AG20443 (cell line): Measurements from ENCODE around the gene PSMA6.
A peak's percentile ranks its signal among the peaks of the same experiment; 100 is the strongest.
"Not testable (repeated sequence)": the region's sequence is repeated elsewhere in the genome, so short reads cannot be mapped to it uniquely, and the experiment has no call there.

Source experiments
- DNase-seq: peaks from one replicate; pipeline ENCODE4 v3.0.0; 2012; ENCODE audit warnings: low spot score, mixed read lengths

PSMA6 gene

GRCh38 chr14:35344107-35344807 is 52.1 kb downstream of the PSMA6 start:
- DNase-seq = no peak

DNA sequence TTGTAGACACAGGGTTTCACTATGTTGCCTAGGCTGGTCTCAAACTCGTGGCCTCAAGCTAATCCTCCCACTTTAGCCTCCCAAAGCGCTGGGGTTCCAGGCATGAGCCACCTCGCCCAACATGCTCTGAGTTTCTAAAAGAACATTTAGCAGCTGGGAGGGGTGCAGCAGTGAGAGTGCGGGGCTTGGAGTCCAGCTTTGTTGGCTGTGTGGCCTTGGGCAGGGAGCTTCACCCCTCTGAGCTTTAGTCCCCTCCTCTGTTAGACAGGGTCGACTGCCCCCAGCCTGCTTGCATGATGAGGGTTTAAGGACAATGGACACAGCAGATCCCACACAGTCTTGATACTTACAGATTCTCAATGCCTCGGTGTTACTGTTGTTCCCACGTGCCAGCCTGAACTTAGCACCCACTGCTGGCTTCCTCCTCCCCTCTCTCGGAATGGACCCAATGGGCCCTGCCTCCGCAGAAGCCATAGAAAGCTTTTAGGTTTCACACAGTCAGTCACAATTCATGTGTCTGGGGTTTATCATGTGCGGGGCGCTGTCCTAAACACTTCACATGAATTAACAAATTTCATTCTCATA is 54.6 kb downstream of the PSMA6 start:
- DNase-seq = no peak

GRCh38 chr14:35347323-35348043 is 55.3 kb downstream of the PSMA6 start:
- DNase-seq = no peak

DNA sequence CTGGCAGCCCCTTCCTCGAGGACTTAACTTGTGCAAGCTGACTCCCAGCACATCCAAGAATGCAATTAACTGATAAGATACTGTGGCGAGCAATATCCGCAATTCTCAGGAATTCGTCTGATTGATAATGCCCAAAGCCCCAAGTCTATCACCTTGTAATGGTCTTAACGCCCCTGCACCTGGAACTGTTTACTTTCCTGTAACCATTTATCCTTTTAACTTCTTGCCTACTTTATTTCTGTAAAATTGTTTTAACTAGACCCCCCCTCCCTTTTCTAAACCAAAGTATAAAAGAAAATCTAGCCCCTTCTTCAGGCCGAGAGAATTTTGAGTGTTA is 55.8 kb downstream of the PSMA6 start:
- DNase-seq = not testable (repeated sequence)

- DNase-seq = no peak
Observed at GRCh38 chr14:35349496-35350365, 57.5 kb downstream of the PSMA6 start.

DNA sequence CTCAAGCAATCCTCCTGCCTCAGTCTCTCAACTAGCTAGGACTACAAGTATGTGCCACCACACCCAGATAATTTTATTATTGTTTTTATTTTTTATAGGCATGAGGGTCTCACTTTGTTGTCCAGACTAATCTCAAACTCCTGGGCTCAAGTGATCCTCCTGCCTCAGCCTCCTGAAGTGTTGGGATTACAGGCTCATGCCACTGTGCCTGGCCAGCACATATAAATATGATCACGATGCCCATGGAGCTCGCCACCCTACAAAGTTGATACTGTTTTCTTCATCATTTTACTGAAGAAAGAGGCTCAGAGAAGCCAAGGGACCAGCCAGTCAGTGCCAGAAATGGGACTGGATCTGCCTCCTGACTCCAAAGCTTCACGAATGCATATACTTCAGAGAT is 59.3 kb downstream of the PSMA6 start:
- no peak for DNase-seq

GRCh38 chr14:35351897-35352273 is 59.7 kb downstream of the PSMA6 start:
- DNase-seq = no peak

DNA sequence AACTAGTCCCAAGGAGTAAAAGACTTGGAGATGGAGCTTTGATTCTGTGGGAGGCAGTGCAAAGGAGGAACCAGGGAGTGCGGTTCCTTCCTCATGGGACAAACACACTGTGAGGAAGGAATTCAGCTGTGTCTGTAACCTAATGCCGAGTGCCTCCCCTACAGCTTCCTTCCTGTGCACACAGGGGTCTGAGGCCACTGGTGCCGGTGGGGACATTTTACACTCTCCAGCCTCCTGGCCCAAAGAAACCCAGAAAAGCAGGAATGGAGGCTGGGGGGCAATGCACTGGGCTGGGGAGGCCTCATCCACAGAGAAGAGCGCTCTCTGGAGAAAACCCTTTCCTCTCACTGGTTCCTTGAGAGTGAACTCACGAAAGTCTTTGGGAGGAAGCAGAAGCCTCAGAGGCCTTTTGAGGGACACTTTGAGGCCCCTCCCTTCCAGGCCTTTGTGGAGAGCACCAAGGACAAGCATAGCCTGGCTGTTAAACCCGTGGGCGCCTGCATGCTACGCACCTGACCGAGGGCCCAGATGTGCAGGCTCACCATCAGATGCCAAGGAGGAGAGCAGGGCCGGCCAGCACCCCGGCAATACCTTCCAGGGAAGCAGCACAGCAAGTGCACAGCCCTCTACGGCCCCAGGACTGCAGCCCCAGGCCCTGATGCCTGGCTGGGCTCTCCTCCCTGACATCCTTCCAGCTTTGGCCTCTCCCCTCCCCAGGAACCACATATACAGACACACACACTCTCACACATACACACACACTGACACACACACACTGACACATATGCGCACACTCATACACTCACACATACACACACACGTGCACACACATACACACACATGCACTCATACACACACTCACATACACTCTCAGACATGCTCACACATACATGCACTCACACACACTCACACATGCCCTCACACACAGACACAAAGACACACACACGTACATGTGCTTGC is 60.4 kb downstream of the PSMA6 start:
- DNase-seq = no peak

DNA sequence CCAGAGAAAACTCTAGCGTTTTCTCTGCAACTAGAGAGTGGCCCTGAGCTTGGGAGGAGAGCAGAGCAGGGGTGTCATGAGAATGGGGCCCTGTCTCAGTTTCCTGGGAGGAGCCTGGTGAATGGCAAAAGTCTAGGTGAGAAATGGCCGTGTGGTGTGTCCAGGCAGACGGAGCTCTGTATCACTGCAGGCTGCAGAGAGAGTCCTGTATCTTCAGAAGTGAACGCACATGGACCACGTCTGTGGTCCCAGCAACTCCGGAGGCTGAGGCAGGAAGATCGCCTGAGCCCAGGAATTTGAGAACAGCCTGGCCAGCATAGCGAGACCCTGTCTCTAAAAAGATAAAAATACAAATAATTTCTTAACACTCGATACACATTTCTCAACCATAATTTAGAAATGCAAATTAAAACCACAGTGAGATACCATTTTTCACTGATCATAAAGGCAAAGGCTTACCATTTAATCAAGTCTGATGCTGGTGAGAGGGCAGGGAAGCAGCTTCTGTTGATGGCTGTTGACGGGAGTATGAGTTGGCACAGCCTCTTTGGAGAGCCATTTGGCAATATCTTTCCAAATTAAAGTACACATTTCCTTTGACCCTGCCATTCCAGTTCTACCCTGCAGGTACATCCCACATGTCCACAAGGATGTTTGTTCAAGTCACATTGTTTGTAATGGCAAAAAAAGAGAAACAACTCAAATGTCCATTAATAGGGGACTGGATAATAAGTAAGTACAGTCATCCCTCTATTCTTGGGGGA is 61.4 kb downstream of the PSMA6 start:
- no peak for DNase-seq

- not testable (repeated sequence) for DNase-seq
Observed at GRCh38 chr14:35355235-35355634, 63.1 kb downstream of the PSMA6 start.

- peak; percentile 70 for DNase-seq
Observed at GRCh38 chr14:35355981-35356841, 64.0 kb downstream of the PSMA6 start.

DNA sequence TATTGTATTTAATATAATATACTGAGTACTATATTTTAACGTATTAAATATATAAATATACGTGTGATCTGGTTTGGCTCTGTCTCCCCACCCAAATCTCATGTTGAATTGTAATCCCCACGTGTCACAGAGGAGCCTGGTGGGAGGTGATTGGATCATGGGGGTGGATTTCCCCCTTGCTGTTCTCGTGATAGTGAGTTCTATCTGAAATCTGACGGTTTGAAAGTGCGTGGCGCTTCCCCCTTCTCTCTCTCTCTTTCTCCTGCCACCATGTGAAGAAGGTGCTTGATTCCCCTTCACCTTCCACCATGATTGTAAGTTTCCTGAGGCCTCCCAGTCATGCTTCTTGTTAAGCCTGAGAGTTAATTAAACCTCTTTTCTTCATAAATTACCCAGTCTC is 67.5 kb downstream of the PSMA6 start:
- not testable (repeated sequence) for DNase-seq

DNA sequence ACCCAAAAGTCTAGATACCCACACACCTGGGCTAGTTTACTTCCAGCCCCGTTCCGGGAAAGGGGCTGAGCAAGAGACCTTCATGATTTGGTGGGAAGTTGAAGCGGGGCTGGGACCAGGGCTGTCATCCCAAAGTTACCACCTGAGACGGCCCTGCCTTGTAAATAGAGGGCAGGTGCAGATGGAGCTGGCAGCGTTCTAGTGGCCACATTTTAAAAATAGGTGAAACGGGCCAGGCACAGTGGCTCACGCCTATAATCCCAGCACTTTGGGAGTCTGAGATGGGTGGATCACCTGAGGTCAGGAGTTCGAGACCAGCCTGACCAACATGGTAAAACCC is 68.9 kb downstream of the PSMA6 start:
- no peak for DNase-seq

GRCh38 chr14:35362450-35362849 is 70.3 kb downstream of the PSMA6 start:
- DNase-seq = no peak

DNA sequence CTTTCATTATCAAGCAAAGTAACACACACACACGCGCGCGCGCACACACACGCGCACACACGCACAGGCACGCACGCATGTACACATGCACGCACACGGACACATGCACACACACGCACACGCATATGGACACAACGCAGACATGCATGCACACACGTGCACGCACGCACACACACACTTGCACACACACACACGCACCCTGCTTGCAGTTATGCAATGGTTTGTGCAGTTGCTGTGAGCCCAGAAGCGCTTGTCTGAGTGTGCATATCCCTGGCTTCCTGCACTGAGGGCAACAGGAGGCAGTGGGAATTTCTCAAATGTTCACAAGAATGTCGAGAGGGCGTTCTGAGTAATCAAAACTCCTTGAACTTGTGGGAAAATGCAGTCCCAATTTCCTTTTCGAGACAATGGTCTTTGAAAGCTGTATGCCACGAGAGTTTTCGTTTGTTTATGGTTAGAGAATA is 70.8 kb downstream of the PSMA6 start:
- no peak for DNase-seq

- DNase-seq = peak; percentile 88
Observed at GRCh38 chr14:35365130-35366055, 73.2 kb downstream of the PSMA6 start.

DNA sequence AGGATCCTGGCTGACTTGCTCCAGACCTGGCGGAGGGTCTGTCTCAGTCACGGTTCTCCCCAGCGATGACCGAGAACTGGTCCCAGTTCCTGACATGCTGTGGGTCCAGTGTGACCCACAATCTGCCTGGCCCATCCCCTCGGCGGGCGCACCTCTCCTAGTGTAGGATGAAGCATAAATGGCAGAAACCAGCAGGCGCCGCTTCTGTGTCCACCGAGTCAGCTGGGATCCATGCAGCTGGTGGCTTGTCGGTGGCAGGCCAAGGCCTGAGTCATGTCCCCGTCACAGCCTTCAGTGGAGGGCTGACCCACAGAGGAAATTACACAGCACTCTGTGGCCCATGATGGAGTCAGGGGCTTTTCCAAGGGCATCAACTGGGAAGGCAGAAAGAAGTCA is 73.9 kb downstream of the PSMA6 start:
- DNase-seq = peak; percentile 77

DNA sequence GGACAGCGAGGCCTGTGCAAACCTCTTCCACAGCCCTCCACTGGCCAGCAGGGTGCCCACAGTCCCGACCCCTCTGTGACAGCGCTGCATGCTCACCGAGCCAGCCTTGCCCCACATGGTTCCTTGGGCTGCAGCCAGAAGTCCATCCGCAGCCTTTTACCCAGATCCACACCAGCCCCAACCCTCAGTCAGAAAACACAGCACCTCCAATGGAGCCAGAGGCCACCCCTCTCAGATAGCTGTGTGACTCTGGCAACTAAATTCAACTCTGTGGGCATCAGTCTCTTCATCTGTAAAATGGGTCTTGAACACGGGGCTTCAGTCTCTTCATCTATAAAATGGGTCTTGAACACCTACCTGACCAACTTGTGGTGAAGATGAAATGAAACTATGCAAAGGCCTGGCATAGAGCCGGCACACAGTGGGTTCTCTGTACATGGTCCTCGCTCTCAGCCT is 74.4 kb downstream of the PSMA6 start:
- DNase-seq = no peak

DNA sequence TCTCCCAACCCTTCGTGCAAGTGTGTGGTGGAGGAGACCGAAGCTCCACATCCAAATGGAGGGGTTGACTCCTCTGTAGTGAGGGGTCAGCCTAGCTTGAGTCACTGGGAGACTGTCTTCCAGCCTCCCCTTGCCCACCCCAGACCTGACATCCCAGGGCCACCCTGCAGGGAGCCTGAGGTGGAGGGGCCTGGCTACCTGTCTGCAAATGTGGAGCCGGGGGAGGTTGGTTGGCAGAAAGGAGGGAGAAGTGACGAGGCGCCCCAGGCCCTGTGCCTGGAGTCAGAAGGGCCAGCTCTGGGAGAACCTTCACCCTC is 74.8 kb downstream of the PSMA6 start:
- DNase-seq = no peak
